Activated CD8-positive, alpha-beta T cell treated with anti-CD3 and anti-CD28 coated beads for 36 hours (primary cell): ENCODE measurements around the gene PPP6R2. TPM values are rescaled to one million over a fixed set of nuclear protein-coding genes. Genes with fewer than 3 reads are reported as not detected.

Experiments used
- ATAC-seq: fragments of 200-7000 bp; cut with Tn5 transposase; one replicate; pipeline ENCODE4 v1.10.0; 2021; ENCODE audit warnings: mild to moderate bottlenecking, moderate library complexity
- CTCF ChIA-PET: fragments of 350-600 bp; sonication (Branson Sonifier 250); formaldehyde crosslinking; loops from one replicate; lab custom pipeline; 2021; ENCODE audit warnings: antibody characterized with exemption; lab: Charles Lee
- POLR2A ChIA-PET: fragments of 350-600 bp; sonication (Branson Sonifier 250); formaldehyde crosslinking; loops from one replicate; lab custom pipeline; 2021; ENCODE audit warnings: antibody characterized with exemption; lab: Charles Lee
- DNase-seq: peaks from one replicate; pipeline ENCODE4 v3.0.0-alpha.2; 2020
- H3K27ac Mint-ChIP-seq: one replicate; pipeline ENCODE4 v1.8.0; 2021; ENCODE audit warnings: mild to moderate bottlenecking, mixed read lengths
- H3K27me3 Mint-ChIP-seq: one replicate; pipeline ENCODE4 v1.8.0; 2021; ENCODE audit warnings: mixed read lengths
- H3K36me3 Mint-ChIP-seq: one replicate; pipeline ENCODE4 v1.8.0; 2021; ENCODE audit warnings: low read depth, mixed read lengths
- H3K4me1 Mint-ChIP-seq: one replicate; pipeline ENCODE4 v1.8.0; 2021; ENCODE audit warnings: low read depth, mixed read lengths
- H3K4me3 Mint-ChIP-seq: one replicate; pipeline ENCODE4 v1.8.0; 2021; ENCODE audit warnings: mild to moderate bottlenecking, moderate library complexity, mixed read lengths
- H3K9me3 Mint-ChIP-seq: one replicate; pipeline ENCODE4 v1.8.0; 2021; ENCODE audit warnings: mixed read lengths
- intact Hi-C: fragments of 100-400 bp; cut with micrococcal nuclease; formaldehyde crosslinking; loops from one replicate; pipeline ENCODE4 v1.10.0; 2022
- total RNA-seq, 2 experiments: library from RNA; stranded (reverse); gene quantifications; one replicate each; pipeline ENCODE4 v1.2.3, GENCODE V29; 2021
- TF ChIP-seq, protein P1 (sequence below): fragments of 200-600 bp; IDR thresholded peaks from one replicate; pipeline ENCODE4 v1.8.0; 2022; ENCODE audit warnings: antibody characterized with exemption, mild to moderate bottlenecking

PPP6R2 gene
- total RNA-seq, 2 experiments from 2014 or later: 44.2 to 44.3 TPM

DNA sequence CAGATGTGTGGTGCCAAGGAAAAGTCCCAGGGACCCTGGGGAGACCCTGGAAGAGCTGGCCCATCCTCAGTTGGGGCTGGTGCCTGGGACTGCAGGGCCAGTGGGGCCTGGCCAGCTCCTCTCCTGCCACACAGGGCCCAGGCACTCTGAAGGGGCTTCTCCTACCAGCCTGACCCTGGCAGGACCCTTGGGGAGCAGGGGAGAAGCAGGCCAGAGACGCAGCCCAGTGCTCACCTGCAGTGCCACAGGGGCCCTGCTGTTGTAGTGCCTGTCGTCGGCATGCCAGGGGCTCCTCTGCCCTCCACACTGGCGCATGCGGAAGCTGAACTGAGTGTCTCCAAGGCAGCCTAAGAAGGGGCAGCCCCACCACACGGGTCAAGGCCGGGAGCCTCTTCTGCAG lies 25.5 kb upstream of the PPP6R2 start:
- TF ChIP-seq, protein P1, sequence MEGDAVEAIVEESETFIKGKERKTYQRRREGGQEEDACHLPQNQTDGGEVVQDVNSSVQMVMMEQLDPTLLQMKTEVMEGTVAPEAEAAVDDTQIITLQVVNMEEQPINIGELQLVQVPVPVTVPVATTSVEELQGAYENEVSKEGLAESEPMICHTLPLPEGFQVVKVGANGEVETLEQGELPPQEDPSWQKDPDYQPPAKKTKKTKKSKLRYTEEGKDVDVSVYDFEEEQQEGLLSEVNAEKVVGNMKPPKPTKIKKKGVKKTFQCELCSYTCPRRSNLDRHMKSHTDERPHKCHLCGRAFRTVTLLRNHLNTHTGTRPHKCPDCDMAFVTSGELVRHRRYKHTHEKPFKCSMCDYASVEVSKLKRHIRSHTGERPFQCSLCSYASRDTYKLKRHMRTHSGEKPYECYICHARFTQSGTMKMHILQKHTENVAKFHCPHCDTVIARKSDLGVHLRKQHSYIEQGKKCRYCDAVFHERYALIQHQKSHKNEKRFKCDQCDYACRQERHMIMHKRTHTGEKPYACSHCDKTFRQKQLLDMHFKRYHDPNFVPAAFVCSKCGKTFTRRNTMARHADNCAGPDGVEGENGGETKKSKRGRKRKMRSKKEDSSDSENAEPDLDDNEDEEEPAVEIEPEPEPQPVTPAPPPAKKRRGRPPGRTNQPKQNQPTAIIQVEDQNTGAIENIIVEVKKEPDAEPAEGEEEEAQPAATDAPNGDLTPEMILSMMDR: no peak
- intact Hi-C loops: no loop called here
- no peak for ATAC-seq
- H3K9me3 Mint-ChIP-seq: no peaks in the 10 kb centered on the region
- H3K36me3 Mint-ChIP-seq: no peaks in the 10 kb centered on the region
- no peaks in the 10 kb centered on the region for H3K27me3 Mint-ChIP-seq
- POLR2A ChIA-PET: interaction anchor here (2.6 kb wide), 1 partner anchor 9 kb away, joined by 8 read pairs; the partner anchor contains the start of gene DENND6B
- CTCF ChIA-PET: no interaction called here
- H3K4me3 Mint-ChIP-seq: no peak overlapping the region
- peaks cover 8% of the 10 kb centered on the region for H3K4me1 Mint-ChIP-seq
- H3K27ac Mint-ChIP-seq: no peak overlapping the region
- DNase-seq: no peak

DNA sequence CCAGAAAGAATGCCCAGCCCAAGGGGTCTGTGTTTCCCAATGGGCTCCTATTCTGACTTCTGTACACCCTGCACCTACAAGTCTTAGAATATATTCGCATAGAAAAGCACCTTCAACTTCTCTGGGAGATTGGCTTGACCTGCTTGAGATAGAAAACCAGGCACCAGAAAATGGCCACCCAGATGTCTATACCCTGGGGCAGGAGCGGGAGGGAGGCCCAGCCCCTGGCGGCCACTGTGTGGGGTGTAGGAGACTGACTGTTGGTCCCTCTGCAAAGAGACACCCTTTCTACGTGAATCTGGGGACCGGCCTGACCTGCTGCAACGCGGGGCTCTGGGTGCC lies 24.8 kb upstream of the PPP6R2 start:
- no peaks in the 10 kb centered on the region for H3K9me3 Mint-ChIP-seq
- H3K4me3 Mint-ChIP-seq: no peak overlapping the region
- intact Hi-C loops: no loop called here
- ChIA-PET CTCF (no interaction called here), POLR2A (interaction anchor here (2.6 kb wide), 1 partner anchor 8 kb away, joined by 8 read pairs; the partner anchor contains the start of gene DENND6B)
- ATAC-seq: no peak
- H3K27me3 Mint-ChIP-seq: no peaks in the 10 kb centered on the region
- H3K36me3 Mint-ChIP-seq: no peaks in the 10 kb centered on the region
- no peak for DNase-seq
- no peak overlapping the region for H3K27ac Mint-ChIP-seq
- TF ChIP-seq, protein P1: no peak
- peaks cover 8% of the 10 kb centered on the region for H3K4me1 Mint-ChIP-seq

DNA sequence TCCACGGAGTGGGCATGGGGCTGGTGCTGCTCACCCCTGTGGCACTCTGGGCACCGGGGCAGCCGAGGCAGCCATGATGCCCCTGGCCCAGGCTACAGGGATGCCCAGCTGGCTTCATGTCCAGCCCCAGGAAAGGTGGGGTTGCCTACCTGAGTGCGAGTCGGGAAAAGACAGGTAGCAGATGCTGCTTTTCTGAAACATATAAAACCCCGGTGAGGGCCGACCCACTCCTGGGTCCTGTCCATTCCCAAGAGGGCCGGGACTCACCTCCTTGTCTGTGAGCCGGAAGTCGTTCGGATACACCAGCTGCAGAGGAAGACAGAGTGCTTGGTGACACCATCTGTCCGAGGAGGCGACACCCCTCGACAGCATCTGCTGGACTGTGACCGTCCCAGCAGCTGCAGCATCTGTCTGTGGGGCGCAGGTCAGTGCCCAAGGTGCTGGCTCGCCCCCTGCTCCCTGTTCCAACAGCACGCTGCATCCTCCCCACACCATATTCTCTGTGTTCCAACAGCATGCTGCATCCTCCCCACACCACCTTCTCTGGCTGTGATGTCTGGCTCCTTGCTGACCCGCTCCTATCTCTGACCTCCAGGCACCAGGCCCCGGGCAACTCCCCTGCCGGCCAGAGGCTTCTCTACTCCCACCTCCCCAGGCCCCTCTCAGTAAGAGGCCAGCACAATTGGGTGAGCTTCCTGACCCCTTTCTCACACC lies 24.3 kb upstream of the PPP6R2 start:
- DNase-seq: no peak
- CTCF ChIA-PET: no interaction called here
- POLR2A ChIA-PET: no interaction called here

DNA sequence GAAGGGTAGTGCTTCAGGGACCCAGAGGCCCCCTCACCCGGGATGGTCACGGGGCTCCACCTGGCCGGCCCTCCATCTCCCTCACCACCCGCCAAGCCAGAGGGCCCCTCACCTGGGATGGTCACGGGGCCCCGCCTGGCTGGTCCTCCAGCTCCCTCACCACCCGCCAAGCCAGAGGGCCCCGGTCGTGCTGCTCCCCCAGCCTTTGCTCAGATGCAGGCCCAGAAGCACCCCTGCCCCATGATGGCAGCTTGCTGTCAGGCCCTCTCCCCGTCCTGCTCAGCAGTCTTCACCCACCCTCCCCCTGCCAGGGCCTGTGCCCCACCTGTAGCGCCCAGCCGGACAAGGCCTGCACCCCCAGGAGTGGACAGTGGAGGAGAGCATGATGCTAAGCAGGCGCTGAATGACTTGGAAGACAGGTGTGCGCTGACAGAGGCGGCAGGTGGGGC lies 23.6 kb upstream of the PPP6R2 start:
- TF ChIP-seq, protein P1: no peak
- Mint-ChIP-seq H3K27me3 (no peaks in the 10 kb centered on the region), H3K36me3 (no peaks in the 10 kb centered on the region), H3K4me3 (no peak overlapping the region), H3K4me1 (peaks cover 5% of the 10 kb centered on the region), H3K27ac (no peak overlapping the region), H3K9me3 (no peaks in the 10 kb centered on the region)
- intact Hi-C loops: no loop called here
- ChIA-PET CTCF (no interaction called here), POLR2A (interaction anchor here (1.5 kb wide), 1 partner anchor 12 kb away, joined by 6 read pairs; the partner anchor contains the start of gene PLXNB2)
- DNase-seq: no peak
- no peak for ATAC-seq

More for the DNA sequence above, 24.3 kb upstream of the PPP6R2 start:
- Mint-ChIP-seq H3K36me3 (no peaks in the 10 kb centered on the region), H3K4me1 (peaks cover 8% of the 10 kb centered on the region), H3K27me3 (no peaks in the 10 kb centered on the region), H3K27ac (no peak overlapping the region), H3K4me3 (no peak overlapping the region), H3K9me3 (no peaks in the 10 kb centered on the region)
- no peak for ATAC-seq
- intact Hi-C loops: no loop called here
- TF ChIP-seq, protein P1: no peak

DNA sequence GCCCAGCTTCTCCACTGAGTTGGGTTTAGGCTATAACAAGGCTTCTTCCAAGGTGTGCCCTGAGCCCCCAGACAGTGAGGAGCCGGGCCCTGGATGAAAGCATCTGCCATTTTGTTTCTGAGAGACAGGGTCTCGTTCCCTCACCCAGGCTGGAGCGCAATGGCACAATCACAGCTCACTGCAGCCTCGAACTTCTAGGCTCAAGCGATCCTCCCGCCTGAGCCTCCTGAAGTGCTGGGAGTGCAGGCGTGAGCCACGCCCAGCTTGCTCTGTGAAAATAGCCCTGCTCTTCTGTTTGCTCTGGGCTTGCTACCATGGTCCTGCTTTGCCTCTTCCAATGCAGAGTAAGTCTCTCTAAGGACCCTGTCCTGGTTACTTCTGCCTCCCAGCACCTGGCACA lies 23.0 kb upstream of the PPP6R2 start:
- no peak overlapping the region for H3K4me3 Mint-ChIP-seq
- TF ChIP-seq, protein P1: no peak
- ChIA-PET CTCF (interaction anchor here (1.3 kb wide), 1 partner anchor 68 kb away, joined by 5 read pairs; no protein-coding TSS in a partner anchor), POLR2A (interaction anchor here (1.5 kb wide), 1 partner anchor 13 kb away, joined by 6 read pairs; the partner anchor contains the start of gene PLXNB2)
- intact Hi-C loops: no loop called here
- no peaks in the 10 kb centered on the region for H3K9me3 Mint-ChIP-seq
- no peak overlapping the region for H3K27ac Mint-ChIP-seq
- DNase-seq: no peak
- peaks cover 5% of the 10 kb centered on the region for H3K27me3 Mint-ChIP-seq
- H3K36me3 Mint-ChIP-seq: no peaks in the 10 kb centered on the region
- no peak for ATAC-seq
- H3K4me1 Mint-ChIP-seq: peaks cover 3% of the 10 kb centered on the region
